ENCODE data around the gene MYO1G. TPM values are rescaled to one million over a fixed set of nuclear protein-coding genes. Genes with fewer than 3 reads are reported as not detected.

Gene MYO1G
- total RNA-seq, 1 experiment from 2014 or later, result 0.46 TPM

- ATAC-seq (no peak), DNase-seq (ENCODE audit: low spot score) (no peak)
- ChIA-PET CTCF (no interaction called here), POLR2A (no interaction called here)
- Mint-ChIP-seq H3K36me3 (peaks cover 19% of the 10 kb centered on the region), H3K27me3 (ENCODE audit: low read depth) (no peaks in the 10 kb centered on the region), H3K4me1 (0 out of 2 replicates have a peak, but pooled peaks cover 3% of the 10 kb centered on the region), H3K9me3 (peaks cover 12% of the 10 kb centered on the region), H3K4me3 (no peak overlapping the region), H3K27ac (peak overlapping the region; percentile 74; the same call in 1 of the 2 replicates)
- TF ChIP-seq ERG (CRISPR knock-in tag; IDR thresholded peaks at IDR 0.05) (no peak), TEAD4 (CRISPR knock-in tag; IDR thresholded peaks at IDR 0.05) (no peak), ZBTB21 (CRISPR knock-in tag; IDR thresholded peaks at IDR 0.05; ENCODE audit: borderline replicate concordance) (no peak), ZNF671 (CRISPR knock-in tag; IDR thresholded peaks at IDR 0.05) (no peak), SP1 (CRISPR knock-in tag; conservative IDR thresholded peaks at IDR 0.05) (no peak), GRHL2 (CRISPR knock-in tag; IDR thresholded peaks at IDR 0.05; ENCODE audit: insufficient replicate concordance, severe bottlenecking) (no peak), FOXJ3 (CRISPR knock-in tag; IDR thresholded peaks at IDR 0.05; ENCODE audit: borderline replicate concordance) (no peak), JUN (CRISPR knock-in tag; IDR thresholded peaks at IDR 0.05) (no peak), ELF4 (CRISPR knock-in tag; IDR thresholded peaks at IDR 0.05; ENCODE audit: low read depth) (no peak), ZNF532 (CRISPR knock-in tag; IDR thresholded peaks at IDR 0.05; ENCODE audit: borderline replicate concordance) (no peak), ETV6 (CRISPR knock-in tag; IDR thresholded peaks at IDR 0.05) (no peak), RORB (CRISPR knock-in tag; IDR thresholded peaks at IDR 0.05) (no peak), NR3C1 (CRISPR knock-in tag; conservative IDR thresholded peaks at IDR 0.05; ENCODE audit: low read depth) (no peak), NR1H2 (CRISPR knock-in tag; IDR thresholded peaks at IDR 0.05) (no peak), ARID4B (CRISPR knock-in tag; IDR thresholded peaks at IDR 0.05; ENCODE audit: borderline replicate concordance) (no peak), CDX4 (CRISPR knock-in tag; IDR thresholded peaks at IDR 0.05; ENCODE audit: borderline replicate concordance) (no peak)
Observed at GRCh38 chr7:45024126-45024744, 45.4 kb upstream of the MYO1G start.
